Upper lobe of left lung (tissue), 4 donors: Measurements from ENCODE around the gene ELANE.

ENCODE experiments used
- POLR2A ChIP-seq, 4 donors: fragments of 450-650 bp; IDR thresholded peaks; one replicate each; pipeline ENCODE4 v1.5.1; 2016 to 2017; ENCODE audit warnings: antibody characterized with exemption in 4 of 4, mild to moderate bottlenecking in 2 of 4
- POLR2AphosphoS5 ChIP-seq, 2 donors: sonication (generic); formaldehyde crosslinking; IDR thresholded peaks; one replicate each; pipeline ENCODE4 v1.5.1; 2017; ENCODE audit warnings: antibody characterized with exemption in 2 of 2
- TF ChIP-seq, protein P1 (sequence below), 6 experiments: fragments of 450-650 bp in 4 of 6; fragments of 200-600 bp in 2 of 6; sonication (generic) in 2 of 6; IDR thresholded peaks; one replicate each; pipeline ENCODE4 v1.5.1; 2016 to 2019; ENCODE audit warnings: antibody characterized with exemption in 6 of 6

DNA sequence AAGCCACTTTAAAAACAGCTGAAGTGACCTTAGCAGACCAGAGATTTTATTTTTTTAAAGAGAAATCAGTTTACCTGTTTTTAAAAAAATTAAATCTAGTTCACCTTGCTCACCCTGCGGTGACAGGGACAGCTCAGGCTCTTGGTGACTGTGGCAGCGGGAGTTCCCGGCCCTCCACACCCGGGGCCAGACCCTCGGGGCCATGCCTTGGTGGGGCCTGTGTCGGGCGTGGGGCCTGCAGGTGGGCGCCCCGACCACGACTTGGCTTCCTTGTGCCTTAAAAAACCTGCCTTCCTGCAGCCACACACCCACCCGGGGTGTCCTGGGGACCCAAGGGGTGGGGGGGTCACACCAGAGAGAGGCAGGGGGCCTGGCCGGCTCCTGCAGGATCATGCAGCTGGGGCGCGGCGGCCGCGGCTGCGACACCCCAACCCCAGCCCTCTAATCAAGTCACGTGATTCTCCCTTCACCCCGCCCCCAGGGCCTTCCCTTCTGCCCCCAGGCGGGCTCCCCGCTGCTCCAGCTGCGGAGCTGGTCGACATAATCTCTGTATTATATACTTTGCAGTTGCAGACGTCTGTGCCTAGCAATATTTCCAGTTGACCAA is 41.1 kb upstream of the ELANE start:
- TF ChIP-seq, protein P1, sequence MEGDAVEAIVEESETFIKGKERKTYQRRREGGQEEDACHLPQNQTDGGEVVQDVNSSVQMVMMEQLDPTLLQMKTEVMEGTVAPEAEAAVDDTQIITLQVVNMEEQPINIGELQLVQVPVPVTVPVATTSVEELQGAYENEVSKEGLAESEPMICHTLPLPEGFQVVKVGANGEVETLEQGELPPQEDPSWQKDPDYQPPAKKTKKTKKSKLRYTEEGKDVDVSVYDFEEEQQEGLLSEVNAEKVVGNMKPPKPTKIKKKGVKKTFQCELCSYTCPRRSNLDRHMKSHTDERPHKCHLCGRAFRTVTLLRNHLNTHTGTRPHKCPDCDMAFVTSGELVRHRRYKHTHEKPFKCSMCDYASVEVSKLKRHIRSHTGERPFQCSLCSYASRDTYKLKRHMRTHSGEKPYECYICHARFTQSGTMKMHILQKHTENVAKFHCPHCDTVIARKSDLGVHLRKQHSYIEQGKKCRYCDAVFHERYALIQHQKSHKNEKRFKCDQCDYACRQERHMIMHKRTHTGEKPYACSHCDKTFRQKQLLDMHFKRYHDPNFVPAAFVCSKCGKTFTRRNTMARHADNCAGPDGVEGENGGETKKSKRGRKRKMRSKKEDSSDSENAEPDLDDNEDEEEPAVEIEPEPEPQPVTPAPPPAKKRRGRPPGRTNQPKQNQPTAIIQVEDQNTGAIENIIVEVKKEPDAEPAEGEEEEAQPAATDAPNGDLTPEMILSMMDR (IDR thresholded peaks at IDR 0.05) = no peak
- TF ChIP-seq POLR2A (IDR thresholded peaks at IDR 0.05) = no peak
- no peak for TF ChIP-seq POLR2AphosphoS5 (IDR thresholded peaks at IDR 0.05)
